Upper lobe of left lung (tissue), 6 donors: ENCODE measurements around the gene TTC22. TPM values are rescaled to one million over a fixed set of nuclear protein-coding genes. Genes with fewer than 3 reads are reported as not detected.

Experiments used
- ATAC-seq, 2 donors: fragments of 200-7000 bp; cut with Tn5 transposase; one replicate each; pipeline ENCODE4 v1.9.1; 2022; ENCODE audit warnings: mild to moderate bottlenecking in 2 of 2, moderate library complexity in 2 of 2; ENCODE audit not compliant: low FRiP score in 2 of 2
- DNase-seq, 2 donors: peaks; one replicate each; pipeline ENCODE4 v3.0.0-alpha.2; 2019 to 2020
- H3K27ac ChIP-seq, 4 donors: fragments of 200-600 bp; sonication (generic); one replicate each; pipeline ENCODE4 v1.5.1; 2016 to 2019
- H3K27me3 ChIP-seq, 4 donors: fragments of 200-600 bp; sonication (generic); one replicate each; pipeline ENCODE4 v1.5.1; 2017 to 2019
- H3K36me3 ChIP-seq, 4 donors: fragments of 200-600 bp; sonication (generic); one replicate each; pipeline ENCODE4 v1.5.1; 2016 to 2019
- H3K4me1 ChIP-seq, 4 donors: fragments of 200-600 bp; sonication (generic); one replicate each; pipeline ENCODE4 v1.5.1; 2018 to 2019
- H3K4me3 ChIP-seq, 4 donors: fragments of 200-600 bp; sonication (generic); one replicate each; pipeline ENCODE4 v1.5.1; 2017 to 2019; ENCODE audit warnings: mild to moderate bottlenecking in 2 of 4, moderate library complexity in 1 of 4
- H3K9me3 ChIP-seq, 4 donors: fragments of 200-600 bp; sonication (generic); one replicate each; pipeline ENCODE4 v1.5.1; 2018 to 2019
- EP300 ChIP-seq, 4 donors: sonication (generic); formaldehyde crosslinking; IDR thresholded peaks; one replicate each; pipeline ENCODE4 v1.5.1; 2017; ENCODE audit warnings: antibody characterized with exemption in 4 of 4, control low read depth in 2 of 4
- POLR2A ChIP-seq, 4 donors: fragments of 450-650 bp; IDR thresholded peaks; one replicate each; pipeline ENCODE4 v1.5.1; 2016 to 2017; ENCODE audit warnings: antibody characterized with exemption in 4 of 4, mild to moderate bottlenecking in 2 of 4
- POLR2AphosphoS5 ChIP-seq, 2 donors: sonication (generic); formaldehyde crosslinking; IDR thresholded peaks; one replicate each; pipeline ENCODE4 v1.5.1; 2017; ENCODE audit warnings: antibody characterized with exemption in 2 of 2
- WGBS, 2 donors: methylation state at CpG; one replicate each; pipeline ENCODE4 v1.1.5; 2017 to 2018; 5-methylcytosine and 5-hydroxymethylcytosine counted together
- total RNA-seq, 6 donors: library from RNA; depleted of rRNA in 4 of 6; stranded (reverse); fragments of >200 nt in 4 of 6; gene quantifications; one replicate each; pipeline versions ENCODE4 v1.1.0 to v1.2.1, GENCODE V29; 2016 to 2021
- TF ChIP-seq, protein P1 (sequence below), 6 experiments: fragments of 450-650 bp in 4 of 6; fragments of 200-600 bp in 2 of 6; sonication (generic) in 2 of 6; IDR thresholded peaks; one replicate each; pipeline ENCODE4 v1.5.1; 2016 to 2019; ENCODE audit warnings: antibody characterized with exemption in 6 of 6
- donor health status: DM: no; HTN: no; CAD: no; lungs with moderate emphysema.
- donor health status: DM: no; HTN: yes; CAD: no; lungs with severe emphysema.

Gene TTC22
- total RNA-seq, 6 donors from 2014 or later: 6.9 to 15.7 (median 12.1) TPM

DNA sequence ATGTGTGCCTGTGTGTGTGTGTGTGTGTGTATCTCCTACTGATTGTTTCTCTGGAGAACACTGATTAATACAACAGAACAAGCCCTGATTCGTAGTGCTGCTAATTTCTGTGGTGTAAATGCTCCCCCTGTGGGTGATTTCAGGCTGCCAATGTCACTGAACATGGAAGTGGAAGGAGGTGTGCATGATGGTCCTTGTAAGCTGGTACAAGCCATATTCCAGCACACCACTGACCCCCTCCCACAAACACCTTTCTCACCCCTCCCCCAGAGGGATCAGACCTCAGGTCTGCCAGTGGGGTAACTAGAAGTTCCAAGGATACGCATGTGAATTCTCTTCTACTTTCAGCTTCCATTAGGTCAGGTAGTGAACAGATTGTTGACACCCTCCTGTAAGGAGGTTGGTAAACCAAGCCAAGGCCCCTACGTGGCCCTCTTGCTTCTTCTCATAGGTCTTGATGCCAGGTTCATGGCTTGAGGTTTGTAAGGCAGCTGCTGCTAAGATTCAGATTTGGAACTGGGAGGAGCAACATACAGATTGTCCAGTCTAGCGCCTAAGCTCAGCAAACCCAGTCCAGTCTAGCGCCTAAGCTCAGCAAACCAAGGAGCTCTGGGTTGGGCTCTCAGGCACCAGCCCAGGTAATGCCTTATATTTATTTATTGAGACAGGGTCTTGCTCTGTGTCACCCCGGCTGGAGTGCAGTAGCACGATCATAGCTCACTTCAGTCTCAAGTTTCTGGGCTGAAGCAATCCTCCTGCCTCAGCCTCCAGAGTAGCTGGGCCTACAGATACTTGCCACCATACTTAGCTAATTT is 47.2 kb upstream of the TTC22 start:
- ATAC-seq (no peak), DNase-seq (peak in 1 of 2 donors; percentile 12)
- Histone ChIP-seq H3K4me1 (no peaks in the 10 kb centered on the region), H3K4me3 (no peak overlapping the region), H3K27ac (no peak overlapping the region), H3K9me3 (no peaks in the 10 kb centered on the region), H3K27me3 (no peaks in the 10 kb centered on the region), H3K36me3 (peaks cover 16 to 52% (median 39%) of the 10 kb centered on the region in 4 donors)
- whole genome bisulfite sequencing, 2 donors: 82 to 95% methylated on average over 6 to 7 of the region's 7 CpGs
- TF ChIP-seq EP300 (IDR thresholded peaks at IDR 0.05) (no peak), POLR2AphosphoS5 (IDR thresholded peaks at IDR 0.05) (no peak), POLR2A (IDR thresholded peaks at IDR 0.05) (no peak)
- TF ChIP-seq, protein P1, sequence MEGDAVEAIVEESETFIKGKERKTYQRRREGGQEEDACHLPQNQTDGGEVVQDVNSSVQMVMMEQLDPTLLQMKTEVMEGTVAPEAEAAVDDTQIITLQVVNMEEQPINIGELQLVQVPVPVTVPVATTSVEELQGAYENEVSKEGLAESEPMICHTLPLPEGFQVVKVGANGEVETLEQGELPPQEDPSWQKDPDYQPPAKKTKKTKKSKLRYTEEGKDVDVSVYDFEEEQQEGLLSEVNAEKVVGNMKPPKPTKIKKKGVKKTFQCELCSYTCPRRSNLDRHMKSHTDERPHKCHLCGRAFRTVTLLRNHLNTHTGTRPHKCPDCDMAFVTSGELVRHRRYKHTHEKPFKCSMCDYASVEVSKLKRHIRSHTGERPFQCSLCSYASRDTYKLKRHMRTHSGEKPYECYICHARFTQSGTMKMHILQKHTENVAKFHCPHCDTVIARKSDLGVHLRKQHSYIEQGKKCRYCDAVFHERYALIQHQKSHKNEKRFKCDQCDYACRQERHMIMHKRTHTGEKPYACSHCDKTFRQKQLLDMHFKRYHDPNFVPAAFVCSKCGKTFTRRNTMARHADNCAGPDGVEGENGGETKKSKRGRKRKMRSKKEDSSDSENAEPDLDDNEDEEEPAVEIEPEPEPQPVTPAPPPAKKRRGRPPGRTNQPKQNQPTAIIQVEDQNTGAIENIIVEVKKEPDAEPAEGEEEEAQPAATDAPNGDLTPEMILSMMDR (IDR thresholded peaks at IDR 0.05): no peak

DNA sequence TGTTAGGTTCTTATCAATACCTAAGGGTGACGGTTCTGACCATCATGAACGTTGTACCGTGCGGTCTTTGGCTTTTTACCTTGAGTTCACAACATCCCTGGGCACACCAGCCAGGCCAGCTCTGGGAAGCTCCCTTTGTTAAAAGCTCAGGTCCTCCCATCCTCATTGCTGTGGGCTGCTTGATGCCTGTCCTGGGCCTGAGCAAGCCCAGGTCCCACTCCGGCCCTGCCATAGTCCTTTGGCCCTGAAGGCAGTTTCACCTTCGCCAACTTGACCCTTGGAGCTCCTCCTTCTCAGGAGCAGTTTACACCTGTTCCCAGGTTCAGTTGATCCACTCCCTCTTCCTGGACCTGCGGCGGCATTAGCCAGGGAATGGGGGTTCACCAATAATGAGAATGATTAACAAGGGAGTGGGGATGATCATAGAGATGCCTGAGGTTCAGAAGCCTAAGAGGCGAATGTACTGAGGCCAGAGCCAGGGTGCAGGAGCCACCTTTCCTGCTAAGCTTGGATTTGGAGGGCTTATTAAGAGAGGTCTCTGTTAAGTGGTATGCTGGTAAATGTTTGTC is 45.7 kb upstream of the TTC22 start:
- ATAC-seq: no peak

DNA sequence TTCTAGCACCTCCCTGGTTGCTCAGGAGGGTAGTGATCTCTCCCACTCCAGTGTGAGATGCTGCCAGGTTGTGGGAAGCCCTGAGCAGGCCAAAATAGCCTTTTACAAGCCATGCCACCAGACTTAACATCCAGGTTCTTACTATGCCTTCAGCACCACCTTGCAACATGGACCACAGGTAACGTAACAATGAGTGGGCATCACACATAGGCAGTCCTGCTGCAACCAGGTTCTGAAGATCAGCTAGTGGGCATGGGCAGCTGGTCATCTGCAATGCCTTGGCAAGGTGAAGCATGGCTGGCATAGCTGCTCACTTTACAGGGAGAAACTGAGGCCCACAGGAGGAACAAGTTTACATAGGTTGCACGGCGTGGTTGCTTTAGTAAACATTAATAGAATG is 45.2 kb upstream of the TTC22 start:
- Histone ChIP-seq H3K27ac (no peak overlapping the region), H3K27me3 (no peaks in the 10 kb centered on the region), H3K36me3 (peaks cover 12 to 33% (median 20%) of the 10 kb centered on the region in 4 donors), H3K4me3 (no peak overlapping the region), H3K9me3 (no peaks in the 10 kb centered on the region), H3K4me1 (no peaks in the 10 kb centered on the region)
- DNase-seq: peak in 1 of 2 donors; percentile 11
- 94 to 100% methylated on average over 2 to 3 of the region's 3 CpGs for WGBS, 2 donors
- TF ChIP-seq POLR2AphosphoS5 (IDR thresholded peaks at IDR 0.05): no peak
- TF ChIP-seq EP300 (IDR thresholded peaks at IDR 0.05): no peak
- TF ChIP-seq, protein P1 (IDR thresholded peaks at IDR 0.05): no peak
- TF ChIP-seq POLR2A (IDR thresholded peaks at IDR 0.05): no peak
- ATAC-seq: no peak

More for the DNA sequence above, 45.7 kb upstream of the TTC22 start:
- 84 to 98% methylated on average over 9 of the region's 9 CpGs for WGBS, 2 donors
- peak in 1 of 2 donors; percentile 11 for DNase-seq
- Histone ChIP-seq H3K36me3 (peaks cover 12 to 38% (median 24%) of the 10 kb centered on the region in 4 donors), H3K9me3 (no peaks in the 10 kb centered on the region), H3K27me3 (no peaks in the 10 kb centered on the region), H3K4me1 (no peaks in the 10 kb centered on the region), H3K4me3 (no peak overlapping the region), H3K27ac (no peak overlapping the region)
- TF ChIP-seq, protein P1 (IDR thresholded peaks at IDR 0.05): no peak
- TF ChIP-seq POLR2AphosphoS5 (IDR thresholded peaks at IDR 0.05) (no peak), EP300 (IDR thresholded peaks at IDR 0.05) (no peak), POLR2A (IDR thresholded peaks at IDR 0.05) (no peak)

DNA sequence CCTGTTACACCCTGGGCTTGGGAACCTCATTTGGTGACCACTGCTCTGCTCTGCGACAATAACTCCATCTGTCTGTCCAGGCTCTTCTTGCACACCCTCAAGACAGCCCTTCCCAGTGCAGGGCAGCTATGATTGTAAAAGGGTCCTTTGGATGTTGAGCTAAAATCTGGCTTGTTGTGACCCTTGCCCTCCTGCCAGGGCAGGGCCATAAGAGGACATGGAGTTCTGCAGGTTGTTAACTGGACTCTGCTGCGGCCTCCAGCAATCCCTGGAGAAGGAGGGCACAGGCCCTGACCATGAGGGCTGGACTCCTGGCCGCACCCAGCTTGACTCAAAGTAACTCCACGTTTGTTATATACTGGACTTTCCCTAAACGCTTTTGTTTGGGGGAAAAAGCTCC is 44.6 kb upstream of the TTC22 start:
- TF ChIP-seq, protein P1 (IDR thresholded peaks at IDR 0.05): no peak
- no peak for TF ChIP-seq POLR2AphosphoS5 (IDR thresholded peaks at IDR 0.05)
- no peak for TF ChIP-seq EP300 (IDR thresholded peaks at IDR 0.05)
- no peak for TF ChIP-seq POLR2A (IDR thresholded peaks at IDR 0.05)
- Histone ChIP-seq H3K4me1 (no peaks in the 10 kb centered on the region), H3K27me3 (no peaks in the 10 kb centered on the region), H3K9me3 (no peaks in the 10 kb centered on the region), H3K36me3 (peaks cover 8 to 28% (median 17%) of the 10 kb centered on the region in 4 donors), H3K4me3 (no peak overlapping the region), H3K27ac (no peak overlapping the region)
- 88 to 90% methylated on average over 4 to 5 of the region's 5 CpGs for WGBS, 2 donors
- no peak for DNase-seq
- no peak for ATAC-seq
